OCI-LY1 (cell line): ENCODE measurements around the gene RABGEF1.

ENCODE experiments used
- EZH2 ChIP-seq: fragments of 200-600 bp; sonication (generic), shearing (Covaris generic); IDR thresholded peaks from 2 replicates; pipeline ENCODE4 v1.8.0; 2017; ENCODE audit warnings: borderline replicate concordance, mixed run types, mild to moderate bottlenecking, antibody characterized with exemption, low read length, moderate library complexity, mixed read lengths
- TF ChIP-seq, protein P1 (sequence below): fragments of 200-600 bp; sonication (generic), shearing (Covaris generic); IDR thresholded peaks from 2 replicates; pipeline ENCODE4 v1.5.1; 2017; ENCODE audit warnings: mild to moderate bottlenecking, antibody characterized with exemption, low read length, moderate library complexity, mixed read lengths

GRCh38 chr7:66771795-66772194, 31.3 kb downstream of the RABGEF1 start:
- TF ChIP-seq, protein P1, sequence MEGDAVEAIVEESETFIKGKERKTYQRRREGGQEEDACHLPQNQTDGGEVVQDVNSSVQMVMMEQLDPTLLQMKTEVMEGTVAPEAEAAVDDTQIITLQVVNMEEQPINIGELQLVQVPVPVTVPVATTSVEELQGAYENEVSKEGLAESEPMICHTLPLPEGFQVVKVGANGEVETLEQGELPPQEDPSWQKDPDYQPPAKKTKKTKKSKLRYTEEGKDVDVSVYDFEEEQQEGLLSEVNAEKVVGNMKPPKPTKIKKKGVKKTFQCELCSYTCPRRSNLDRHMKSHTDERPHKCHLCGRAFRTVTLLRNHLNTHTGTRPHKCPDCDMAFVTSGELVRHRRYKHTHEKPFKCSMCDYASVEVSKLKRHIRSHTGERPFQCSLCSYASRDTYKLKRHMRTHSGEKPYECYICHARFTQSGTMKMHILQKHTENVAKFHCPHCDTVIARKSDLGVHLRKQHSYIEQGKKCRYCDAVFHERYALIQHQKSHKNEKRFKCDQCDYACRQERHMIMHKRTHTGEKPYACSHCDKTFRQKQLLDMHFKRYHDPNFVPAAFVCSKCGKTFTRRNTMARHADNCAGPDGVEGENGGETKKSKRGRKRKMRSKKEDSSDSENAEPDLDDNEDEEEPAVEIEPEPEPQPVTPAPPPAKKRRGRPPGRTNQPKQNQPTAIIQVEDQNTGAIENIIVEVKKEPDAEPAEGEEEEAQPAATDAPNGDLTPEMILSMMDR = no peak
- no peak for TF ChIP-seq EZH2
